ENCODE measurements around the gene FIGNL2. TPM values are rescaled to one million over a fixed set of nuclear protein-coding genes. Genes with fewer than 3 reads are reported as not detected.

Gene FIGNL2
- polyA plus RNA-seq, 1 experiment, result 0.26 TPM

GRCh38 chr12:51827925-51828818, 20.3 kb downstream of the FIGNL2 start:
- no peak for DNase-seq (ENCODE audit: low read depth, low spot score)
- Histone ChIP-seq H3K4me3 (ENCODE audit: low read depth, low read length) (no peak overlapping the region), H3K27ac (ENCODE audit: low read depth, low read length) (no peak overlapping the region), H3K9me3 (ENCODE audit: control insufficient read depth, insufficient read depth, low read length) (no peaks in the 10 kb centered on the region), H3K27me3 (ENCODE audit: control insufficient read depth, insufficient read depth, low read length) (peaks cover 6% of the 10 kb centered on the region)
- TF ChIP-seq, protein P1, sequence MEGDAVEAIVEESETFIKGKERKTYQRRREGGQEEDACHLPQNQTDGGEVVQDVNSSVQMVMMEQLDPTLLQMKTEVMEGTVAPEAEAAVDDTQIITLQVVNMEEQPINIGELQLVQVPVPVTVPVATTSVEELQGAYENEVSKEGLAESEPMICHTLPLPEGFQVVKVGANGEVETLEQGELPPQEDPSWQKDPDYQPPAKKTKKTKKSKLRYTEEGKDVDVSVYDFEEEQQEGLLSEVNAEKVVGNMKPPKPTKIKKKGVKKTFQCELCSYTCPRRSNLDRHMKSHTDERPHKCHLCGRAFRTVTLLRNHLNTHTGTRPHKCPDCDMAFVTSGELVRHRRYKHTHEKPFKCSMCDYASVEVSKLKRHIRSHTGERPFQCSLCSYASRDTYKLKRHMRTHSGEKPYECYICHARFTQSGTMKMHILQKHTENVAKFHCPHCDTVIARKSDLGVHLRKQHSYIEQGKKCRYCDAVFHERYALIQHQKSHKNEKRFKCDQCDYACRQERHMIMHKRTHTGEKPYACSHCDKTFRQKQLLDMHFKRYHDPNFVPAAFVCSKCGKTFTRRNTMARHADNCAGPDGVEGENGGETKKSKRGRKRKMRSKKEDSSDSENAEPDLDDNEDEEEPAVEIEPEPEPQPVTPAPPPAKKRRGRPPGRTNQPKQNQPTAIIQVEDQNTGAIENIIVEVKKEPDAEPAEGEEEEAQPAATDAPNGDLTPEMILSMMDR (IDR thresholded peaks at IDR 0.05; ENCODE audit: low read depth, low read length), result no peak
- POLR2A ChIA-PET, result no interaction called here
- CTCF ChIA-PET, result no interaction called here

DNA sequence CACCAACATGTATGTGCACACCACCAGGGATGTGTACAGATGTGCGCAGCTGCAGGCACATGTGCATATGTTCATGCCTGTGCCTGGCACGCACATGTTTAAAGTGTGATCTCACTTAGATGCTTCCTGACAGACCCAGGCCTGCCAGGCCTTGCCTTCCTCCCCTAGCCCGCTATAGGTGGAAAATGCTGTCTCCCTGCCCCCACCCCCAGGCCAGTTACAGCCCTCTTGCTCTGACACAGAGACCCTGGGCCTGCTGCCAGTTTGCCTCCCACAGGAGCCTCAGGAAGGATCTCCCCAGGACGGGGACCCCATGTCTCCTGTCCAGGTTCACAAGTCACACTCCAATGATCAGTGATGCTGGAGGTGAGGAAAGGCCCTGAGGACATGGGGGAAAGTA, 21.6 kb downstream of the FIGNL2 start:
- TF ChIP-seq, protein P1 (IDR thresholded peaks at IDR 0.05; ENCODE audit: low read depth, low read length), result no peak
- H3K4me3 ChIP-seq (ENCODE audit: low read depth, low read length), result no peak overlapping the region
- POLR2A ChIA-PET, result no interaction called here
- CTCF ChIA-PET, result interaction anchor here (4.2 kb wide), 1 partner anchor 407 kb away, joined by 55 read pairs; no protein-coding TSS in a partner anchor
- H3K9me3 ChIP-seq (ENCODE audit: control insufficient read depth, insufficient read depth, low read length), result peaks cover 2% of the 10 kb centered on the region; the same call in 1 of the 2 replicates
- H3K27me3 ChIP-seq (ENCODE audit: control insufficient read depth, insufficient read depth, low read length), result no peaks in the 10 kb centered on the region
- DNase-seq (ENCODE audit: low read depth, low spot score), result no peak
- H3K27ac ChIP-seq (ENCODE audit: low read depth, low read length), result no peak overlapping the region

DNA sequence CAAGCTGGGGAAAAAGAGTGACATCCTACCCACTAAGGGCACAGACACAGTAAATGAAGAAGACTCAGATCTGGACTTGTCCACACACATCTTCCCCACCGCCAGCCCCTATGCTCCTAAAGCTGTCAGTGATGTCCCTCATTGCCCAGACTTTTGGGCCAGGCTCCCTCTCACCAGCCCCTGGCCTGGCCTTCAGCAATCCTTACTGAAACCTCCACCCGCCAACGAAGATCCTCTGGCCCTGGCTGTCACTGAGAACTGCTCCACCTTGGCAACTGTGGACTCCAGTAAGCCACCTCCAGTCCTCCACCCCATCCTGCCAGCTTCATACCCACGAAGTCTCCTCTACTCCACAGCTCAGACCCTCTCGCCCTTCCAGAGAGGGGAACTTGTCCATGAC, 23.3 kb downstream of the FIGNL2 start:
- H3K4me3 ChIP-seq (ENCODE audit: low read depth, low read length), result no peak overlapping the region
- ChIA-PET POLR2A (interaction anchor here (0.6 kb wide), 1 partner anchor 1064 kb away, joined by 4 read pairs; no protein-coding TSS in a partner anchor), CTCF (interaction anchor here (0.7 to 4.2 kb wide), 3 partner anchors 292 to 405 kb away, joined by 3 to 55 read pairs (median 8); no protein-coding TSS in a partner anchor)
- TF ChIP-seq, protein P1 (IDR thresholded peaks at IDR 0.05; ENCODE audit: low read depth, low read length), result no peak
- H3K27me3 ChIP-seq (ENCODE audit: control insufficient read depth, insufficient read depth, low read length), result no peaks in the 10 kb centered on the region
- peaks cover 2% of the 10 kb centered on the region; the same call in 1 of the 2 replicates for H3K9me3 ChIP-seq (ENCODE audit: control insufficient read depth, insufficient read depth, low read length)
- no peak overlapping the region for H3K27ac ChIP-seq (ENCODE audit: low read depth, low read length)
- DNase-seq (ENCODE audit: low read depth, low spot score), result no peak

DNA sequence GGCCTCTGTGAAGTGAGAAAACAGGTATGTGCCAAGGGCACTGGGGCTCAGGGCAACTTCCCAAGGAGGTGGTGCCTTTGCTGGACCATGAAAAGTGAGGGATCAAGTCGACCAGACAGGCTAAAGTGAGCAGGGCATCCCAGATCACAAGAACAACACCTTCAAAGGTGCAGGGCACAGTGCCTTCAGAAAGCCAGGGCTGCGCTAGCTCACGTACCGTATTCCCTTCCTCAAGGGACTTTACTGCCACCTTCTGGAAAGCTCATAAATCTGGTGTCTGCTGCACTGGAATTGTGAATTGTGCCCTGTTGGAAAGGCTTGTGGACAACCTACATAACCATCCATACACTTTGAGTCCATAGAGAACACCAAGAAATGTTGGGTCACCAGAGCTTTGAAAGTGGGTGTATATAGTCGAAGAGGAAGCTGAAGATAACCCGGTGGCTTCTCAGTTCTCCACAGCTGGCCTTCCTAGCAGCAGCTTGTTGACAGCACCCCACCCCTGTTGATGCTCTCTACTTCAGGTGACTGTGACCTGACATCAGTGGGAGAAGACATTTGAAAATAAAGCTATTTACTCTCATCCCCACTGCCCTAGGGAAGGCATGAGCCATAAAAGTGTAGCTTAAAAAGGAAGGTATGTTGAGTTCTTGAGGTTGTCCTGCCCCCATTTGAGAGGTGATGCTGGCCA, 24.5 kb downstream of the FIGNL2 start:
- POLR2A ChIA-PET, result no interaction called here
- TF ChIP-seq, protein P1 (IDR thresholded peaks at IDR 0.05; ENCODE audit: low read depth, low read length), result peak; percentile 59
- H3K27ac ChIP-seq (ENCODE audit: low read depth, low read length), result no peak overlapping the region
- no peaks in the 10 kb centered on the region for H3K27me3 ChIP-seq (ENCODE audit: control insufficient read depth, insufficient read depth, low read length)
- CTCF ChIA-PET, result interaction anchor here (0.5 to 4.2 kb wide), 23 partner anchors 8 to 404 kb away, joined by 3 to 55 read pairs (median 4); partner anchors contain the start of gene SLC4A8
- peaks cover 2% of the 10 kb centered on the region; the same call in 1 of the 2 replicates for H3K9me3 ChIP-seq (ENCODE audit: control insufficient read depth, insufficient read depth, low read length)
- no peak overlapping the region for H3K4me3 ChIP-seq (ENCODE audit: low read depth, low read length)
- peak; percentile 24 for DNase-seq (ENCODE audit: low read depth, low spot score)

Data from AG04450 (cell line).